Upper lobe of left lung (tissue), 6 donors: ENCODE measurements around the gene MAST4. TPM values are rescaled to one million over a fixed set of nuclear protein-coding genes. Genes with fewer than 3 reads are reported as not detected.

Source experiments
- ATAC-seq, 2 donors: fragments of 200-7000 bp; cut with Tn5 transposase; one replicate each; pipeline ENCODE4 v1.9.1; 2022; ENCODE audit warnings: mild to moderate bottlenecking in 2 of 2, moderate library complexity in 2 of 2; ENCODE audit not compliant: low FRiP score in 2 of 2
- DNase-seq, 2 donors: peaks; one replicate each; pipeline ENCODE4 v3.0.0-alpha.2; 2019 to 2020
- H3K27ac ChIP-seq, 4 donors: fragments of 200-600 bp; sonication (generic); one replicate each; pipeline ENCODE4 v1.5.1; 2016 to 2019
- H3K27me3 ChIP-seq, 4 donors: fragments of 200-600 bp; sonication (generic); one replicate each; pipeline ENCODE4 v1.5.1; 2017 to 2019
- H3K36me3 ChIP-seq, 4 donors: fragments of 200-600 bp; sonication (generic); one replicate each; pipeline ENCODE4 v1.5.1; 2016 to 2019
- H3K4me1 ChIP-seq, 4 donors: fragments of 200-600 bp; sonication (generic); one replicate each; pipeline ENCODE4 v1.5.1; 2018 to 2019
- H3K4me3 ChIP-seq, 4 donors: fragments of 200-600 bp; sonication (generic); one replicate each; pipeline ENCODE4 v1.5.1; 2017 to 2019; ENCODE audit warnings: mild to moderate bottlenecking in 2 of 4, moderate library complexity in 1 of 4
- H3K9me3 ChIP-seq, 4 donors: fragments of 200-600 bp; sonication (generic); one replicate each; pipeline ENCODE4 v1.5.1; 2018 to 2019
- EP300 ChIP-seq, 4 donors: sonication (generic); formaldehyde crosslinking; IDR thresholded peaks; one replicate each; pipeline ENCODE4 v1.5.1; 2017; ENCODE audit warnings: antibody characterized with exemption in 4 of 4, control low read depth in 2 of 4
- POLR2A ChIP-seq, 4 donors: fragments of 450-650 bp; IDR thresholded peaks; one replicate each; pipeline ENCODE4 v1.5.1; 2016 to 2017; ENCODE audit warnings: antibody characterized with exemption in 4 of 4, mild to moderate bottlenecking in 2 of 4
- POLR2AphosphoS5 ChIP-seq, 2 donors: sonication (generic); formaldehyde crosslinking; IDR thresholded peaks; one replicate each; pipeline ENCODE4 v1.5.1; 2017; ENCODE audit warnings: antibody characterized with exemption in 2 of 2
- WGBS, 2 donors: methylation state at CpG; one replicate each; pipeline ENCODE4 v1.1.5; 2017 to 2018; 5-methylcytosine and 5-hydroxymethylcytosine counted together
- total RNA-seq, 6 donors: library from RNA; depleted of rRNA in 4 of 6; stranded (reverse); fragments of >200 nt in 4 of 6; gene quantifications; one replicate each; pipeline versions ENCODE4 v1.1.0 to v1.2.1, GENCODE V29; 2016 to 2021
- TF ChIP-seq, protein P1 (sequence below), 6 experiments: fragments of 450-650 bp in 4 of 6; fragments of 200-600 bp in 2 of 6; sonication (generic) in 2 of 6; IDR thresholded peaks; one replicate each; pipeline ENCODE4 v1.5.1; 2016 to 2019; ENCODE audit warnings: antibody characterized with exemption in 6 of 6
- donor health status: DM: no; HTN: no; CAD: no; lungs with moderate emphysema.
- donor health status: DM: no; HTN: yes; CAD: no; lungs with severe emphysema.

The MAST4 gene
- total RNA-seq, 6 donors from 2014 or later = 44.8 to 229 (median 66.4) TPM

DNA sequence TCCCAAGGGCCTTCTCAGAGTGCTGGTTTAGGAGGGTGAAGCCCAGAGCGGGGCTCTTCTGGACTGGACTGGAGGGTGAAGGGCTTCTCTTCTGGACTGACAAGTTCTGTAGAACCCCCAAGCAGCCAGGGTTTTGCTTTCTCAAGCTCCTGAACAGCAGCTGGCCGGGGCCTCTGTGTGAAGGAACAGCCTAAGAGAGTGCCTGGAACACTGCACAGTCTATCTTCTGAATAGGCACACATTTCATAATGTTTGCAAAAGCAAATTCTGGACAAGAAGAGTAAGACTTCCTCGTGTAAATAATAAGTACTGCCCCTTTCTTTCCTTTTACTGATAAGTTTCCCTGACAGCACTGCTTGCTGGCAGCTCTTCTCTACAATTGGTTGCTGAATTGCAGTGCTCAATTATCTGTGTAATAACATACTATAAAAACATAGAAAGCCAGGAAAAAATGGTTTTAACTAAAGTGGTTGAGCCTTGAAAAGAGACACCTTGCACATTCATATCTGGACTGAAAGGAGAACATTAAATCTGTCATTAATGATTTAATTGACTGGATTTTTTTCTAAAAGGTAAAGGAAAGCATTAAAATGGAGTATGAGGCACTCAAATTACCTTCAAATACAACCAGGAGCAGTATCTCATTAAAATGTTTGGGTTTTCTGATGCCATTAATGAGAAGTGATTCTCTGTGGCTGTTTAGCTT is 20.5 kb downstream of the MAST4 start:
- H3K36me3 ChIP-seq = no peaks in the 10 kb centered on the region
- DNase-seq (peak in 1 of 2 donors; percentile 83), ATAC-seq (peak; percentile 55 to 85)
- H3K9me3 ChIP-seq = no peaks in the 10 kb centered on the region
- peaks cover 0 to 34% (median 13%) of the 10 kb centered on the region in 4 donors for H3K4me1 ChIP-seq
- H3K27ac ChIP-seq = peak overlapping the region in 2 of 4 donors; percentile 43 to 56
- TF ChIP-seq, protein P1, sequence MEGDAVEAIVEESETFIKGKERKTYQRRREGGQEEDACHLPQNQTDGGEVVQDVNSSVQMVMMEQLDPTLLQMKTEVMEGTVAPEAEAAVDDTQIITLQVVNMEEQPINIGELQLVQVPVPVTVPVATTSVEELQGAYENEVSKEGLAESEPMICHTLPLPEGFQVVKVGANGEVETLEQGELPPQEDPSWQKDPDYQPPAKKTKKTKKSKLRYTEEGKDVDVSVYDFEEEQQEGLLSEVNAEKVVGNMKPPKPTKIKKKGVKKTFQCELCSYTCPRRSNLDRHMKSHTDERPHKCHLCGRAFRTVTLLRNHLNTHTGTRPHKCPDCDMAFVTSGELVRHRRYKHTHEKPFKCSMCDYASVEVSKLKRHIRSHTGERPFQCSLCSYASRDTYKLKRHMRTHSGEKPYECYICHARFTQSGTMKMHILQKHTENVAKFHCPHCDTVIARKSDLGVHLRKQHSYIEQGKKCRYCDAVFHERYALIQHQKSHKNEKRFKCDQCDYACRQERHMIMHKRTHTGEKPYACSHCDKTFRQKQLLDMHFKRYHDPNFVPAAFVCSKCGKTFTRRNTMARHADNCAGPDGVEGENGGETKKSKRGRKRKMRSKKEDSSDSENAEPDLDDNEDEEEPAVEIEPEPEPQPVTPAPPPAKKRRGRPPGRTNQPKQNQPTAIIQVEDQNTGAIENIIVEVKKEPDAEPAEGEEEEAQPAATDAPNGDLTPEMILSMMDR (IDR thresholded peaks at IDR 0.05) = no peak
- no peak for TF ChIP-seq POLR2AphosphoS5 (IDR thresholded peaks at IDR 0.05)
- TF ChIP-seq EP300 (IDR thresholded peaks at IDR 0.05) = no peak
- no peak for TF ChIP-seq POLR2A (IDR thresholded peaks at IDR 0.05)
- H3K27me3 ChIP-seq = no peaks in the 10 kb centered on the region
- H3K4me3 ChIP-seq = no peak overlapping the region
- 21 to 43% methylated on average over 2 to 3 of the region's 3 CpGs for WGBS, 2 donors

DNA sequence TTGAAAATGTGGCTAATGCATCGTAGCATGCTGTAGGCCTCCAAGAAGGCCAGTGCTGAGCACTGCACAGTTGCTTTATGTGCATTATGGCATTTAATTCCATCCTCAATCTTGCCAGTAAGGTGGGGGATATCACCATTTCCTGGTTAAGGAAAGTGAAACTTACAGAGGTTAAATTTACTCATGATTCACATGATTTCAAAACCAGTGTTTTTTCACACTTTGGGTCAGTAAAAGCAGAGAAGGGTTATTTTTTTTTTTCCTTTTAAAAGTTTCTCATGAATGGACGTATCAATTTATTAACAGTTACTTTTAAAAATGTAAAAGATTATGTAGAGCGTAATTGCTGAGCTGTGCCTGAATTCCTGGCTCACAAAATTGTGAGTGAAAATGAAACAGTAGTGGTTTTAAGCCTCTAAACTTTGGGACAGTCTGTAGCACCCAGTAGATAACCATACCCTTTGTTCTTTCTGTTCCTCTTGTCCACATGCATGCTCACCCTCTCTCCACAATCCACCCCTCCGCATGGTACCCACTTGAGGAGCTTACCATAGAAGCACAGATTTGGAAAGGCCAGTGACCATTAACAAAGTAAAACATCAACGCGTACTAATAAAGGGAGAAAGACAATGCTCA is 21.2 kb downstream of the MAST4 start:
- Histone ChIP-seq H3K4me3 (no peak overlapping the region), H3K27me3 (no peaks in the 10 kb centered on the region), H3K36me3 (no peaks in the 10 kb centered on the region), H3K27ac (peak overlapping the region in 2 of 4 donors; percentile 43 to 56), H3K9me3 (no peaks in the 10 kb centered on the region), H3K4me1 (peaks cover 0 to 34% (median 13%) of the 10 kb centered on the region in 4 donors)
- DNase-seq = no peak
- 68 to 71% methylated on average over 6 of the region's 6 CpGs for WGBS, 2 donors
- TF ChIP-seq POLR2A (IDR thresholded peaks at IDR 0.05) (no peak), POLR2AphosphoS5 (IDR thresholded peaks at IDR 0.05) (no peak), EP300 (IDR thresholded peaks at IDR 0.05) (no peak)
- TF ChIP-seq, protein P1 (IDR thresholded peaks at IDR 0.05) = no peak
- peak in 1 of 2 donors; percentile 29 for ATAC-seq

DNA sequence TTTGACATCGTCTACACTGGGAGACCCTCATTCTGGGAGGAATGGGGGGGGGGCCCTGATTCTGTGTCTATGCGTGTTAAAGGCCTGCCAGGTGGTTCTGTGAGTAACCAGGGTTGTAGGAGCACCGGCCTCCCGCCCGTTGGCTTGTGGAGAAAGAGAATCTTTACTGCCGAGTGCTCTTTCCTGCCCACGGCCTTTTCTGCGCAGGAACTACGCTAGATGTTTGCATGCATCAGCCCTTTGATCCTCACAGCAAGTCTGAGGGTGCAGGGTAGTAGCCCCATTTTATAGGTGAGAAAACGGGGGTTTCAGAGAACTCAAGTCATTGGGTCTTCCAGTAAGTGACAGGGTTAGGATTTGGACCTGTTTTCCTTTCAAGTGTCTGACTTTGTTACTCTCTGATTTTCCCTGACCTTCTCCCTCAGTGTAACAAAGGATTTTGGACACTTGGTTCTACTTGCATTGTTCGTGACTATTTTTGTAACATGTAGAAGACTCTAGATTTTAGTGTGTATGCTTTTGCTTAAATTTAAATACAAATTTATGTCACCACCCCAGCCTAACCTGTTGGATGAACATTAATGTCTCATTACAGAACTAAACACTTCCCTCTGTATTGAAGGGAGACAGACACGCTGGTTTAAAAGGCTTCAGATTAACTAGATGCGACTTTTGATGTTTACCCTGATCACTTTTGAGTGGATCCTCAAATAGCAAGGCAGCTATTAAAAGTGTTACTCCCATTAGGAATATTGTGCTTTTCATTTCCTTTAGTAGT is 22.0 kb downstream of the MAST4 start:
- ATAC-seq (no peak), DNase-seq (no peak)
- H3K4me1 ChIP-seq = peaks cover 0 to 34% (median 13%) of the 10 kb centered on the region in 4 donors
- WGBS, 2 donors = 86 to 88% methylated on average over 12 to 13 of the region's 13 CpGs
- H3K27me3 ChIP-seq = no peaks in the 10 kb centered on the region
- no peak overlapping the region for H3K4me3 ChIP-seq
- H3K36me3 ChIP-seq = no peaks in the 10 kb centered on the region
- peak overlapping the region in 1 of 4 donors; percentile 43 for H3K27ac ChIP-seq
- TF ChIP-seq POLR2AphosphoS5 (IDR thresholded peaks at IDR 0.05) (no peak), EP300 (IDR thresholded peaks at IDR 0.05) (no peak), POLR2A (IDR thresholded peaks at IDR 0.05) (no peak)
- peaks cover 0 to 2% (median 0%) of the 10 kb centered on the region in 4 donors for H3K9me3 ChIP-seq

DNA sequence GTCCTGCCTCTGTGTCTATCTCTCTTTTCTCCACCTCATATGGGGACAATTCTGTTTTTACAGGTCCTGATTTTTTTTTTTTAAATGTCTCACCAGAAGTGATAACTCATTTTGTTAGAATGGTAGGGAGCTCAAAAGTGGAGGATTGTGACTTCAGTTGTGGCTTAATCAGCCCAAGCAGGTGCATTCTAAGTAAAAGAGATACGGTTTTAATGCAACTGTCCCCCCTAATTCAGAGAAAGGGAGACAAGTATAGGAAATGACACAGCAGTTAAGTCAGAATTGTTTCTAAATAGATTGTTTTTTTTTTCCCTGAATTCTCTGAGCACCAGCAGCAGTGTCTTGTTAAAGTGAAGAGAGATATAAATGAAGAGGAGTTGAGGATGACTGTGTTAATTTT is 24.5 kb downstream of the MAST4 start:
- Histone ChIP-seq H3K4me1 (peaks cover 0 to 27% (median 13%) of the 10 kb centered on the region in 4 donors), H3K36me3 (no peaks in the 10 kb centered on the region), H3K27ac (no peak overlapping the region), H3K4me3 (no peak overlapping the region), H3K9me3 (peaks cover 0 to 3% (median 0%) of the 10 kb centered on the region in 4 donors), H3K27me3 (no peaks in the 10 kb centered on the region)
- ATAC-seq (no peak), DNase-seq (no peak)
- TF ChIP-seq EP300 (IDR thresholded peaks at IDR 0.05) (no peak), POLR2AphosphoS5 (IDR thresholded peaks at IDR 0.05) (no peak), POLR2A (IDR thresholded peaks at IDR 0.05) (no peak)
- TF ChIP-seq, protein P1 (IDR thresholded peaks at IDR 0.05) = no peak
- 34 to 65% methylated on average over 1 of the region's 1 CpG for WGBS, 2 donors

DNA sequence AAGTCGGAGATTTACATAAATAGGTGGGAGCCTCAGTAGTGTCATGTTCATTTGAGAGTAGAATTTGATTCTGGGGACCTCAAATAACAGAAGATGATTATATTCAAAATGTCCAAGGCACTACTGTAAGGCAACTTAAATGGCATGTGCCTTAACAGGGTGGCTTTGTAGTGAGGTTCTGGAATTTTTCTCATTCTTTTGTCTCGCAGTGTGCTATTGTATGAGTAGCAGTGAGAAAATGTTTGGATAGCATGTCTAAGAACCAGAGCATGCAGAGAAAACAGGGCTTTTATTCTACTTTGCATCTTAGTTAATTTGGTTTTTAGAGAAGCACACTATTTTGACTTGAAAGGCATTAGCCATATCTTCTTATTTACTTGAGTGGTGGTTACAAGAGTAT is 25.0 kb downstream of the MAST4 start:
- ATAC-seq (no peak), DNase-seq (no peak)
- Histone ChIP-seq H3K27me3 (no peaks in the 10 kb centered on the region), H3K4me3 (no peak overlapping the region), H3K4me1 (peaks cover 0 to 23% (median 9%) of the 10 kb centered on the region in 4 donors), H3K36me3 (no peaks in the 10 kb centered on the region), H3K27ac (no peak overlapping the region), H3K9me3 (peaks cover 0 to 3% (median 0%) of the 10 kb centered on the region in 4 donors)
- WGBS, 2 donors = 47 to 58% methylated on average over 2 of the region's 2 CpGs
- no peak for TF ChIP-seq POLR2A (IDR thresholded peaks at IDR 0.05)
- no peak for TF ChIP-seq EP300 (IDR thresholded peaks at IDR 0.05)
- TF ChIP-seq POLR2AphosphoS5 (IDR thresholded peaks at IDR 0.05) = no peak
- TF ChIP-seq, protein P1 (IDR thresholded peaks at IDR 0.05) = no peak
